Hepatocyte (in vitro differentiated cells): ENCODE results near the gene PELO. TPM values are rescaled to one million over a fixed set of nuclear protein-coding genes. Genes with fewer than 3 reads are reported as not detected.

Experiments
- DNase-seq: peaks from one replicate; pipeline ENCODE4 v3.0.0-alpha.2; 2016; ENCODE audit warnings: low spot score
- H2AFZ ChIP-seq: fragments of 200-600 bp; sonication (generic); 2 replicates; pipeline ENCODE4 v1.6.0; 2016; ENCODE audit warnings: antibody characterized with exemption, mild to moderate bottlenecking
- H3K27ac ChIP-seq: fragments of 200-600 bp; sonication (generic); 2 replicates; pipeline ENCODE4 v1.5.1; 2016; ENCODE audit warnings: mild to moderate bottlenecking
- H3K27me3 ChIP-seq: fragments of 200-600 bp; sonication (generic); 2 replicates; pipeline ENCODE4 v1.6.1; 2016
- H3K36me3 ChIP-seq: fragments of 200-600 bp; sonication (generic); replicated peaks from 2 replicates; pipeline ENCODE4 v1.5.1; 2016; ENCODE audit warnings: low read depth; ENCODE audit not compliant: insufficient read depth
- H3K4me1 ChIP-seq: fragments of 200-600 bp; sonication (generic); 2 replicates; pipeline ENCODE4 v1.5.1; 2016; ENCODE audit warnings: mild to moderate bottlenecking, moderate library complexity; ENCODE audit not compliant: insufficient read depth
- H3K4me2 ChIP-seq: fragments of 200-600 bp; sonication (generic); 2 replicates; pipeline ENCODE4 v1.6.0; 2016
- H3K4me3 ChIP-seq: fragments of 200-600 bp; sonication (generic); 2 replicates; pipeline ENCODE4 v1.5.1; 2016; ENCODE audit warnings: mild to moderate bottlenecking
- H3K79me2 ChIP-seq: fragments of 200-600 bp; sonication (generic); 2 replicates; pipeline ENCODE4 v1.6.0; 2017; ENCODE audit warnings: mild to moderate bottlenecking
- H3K9me2 ChIP-seq: fragments of 200-600 bp; sonication (generic); replicated peaks from 2 replicates; pipeline ENCODE4 v1.6.0; 2017; ENCODE audit warnings: mild to moderate bottlenecking; ENCODE audit not compliant: insufficient read depth
- H3K9me3 ChIP-seq: fragments of 200-600 bp; sonication (generic); 2 replicates; pipeline ENCODE4 v1.5.1; 2016; ENCODE audit warnings: low read depth, mild to moderate bottlenecking
- H4K20me1 ChIP-seq: fragments of 200-600 bp; sonication (generic); 2 replicates; pipeline ENCODE4 v1.6.0; 2016; ENCODE audit warnings: mild to moderate bottlenecking; ENCODE audit not compliant: insufficient read depth, poor library complexity, severe bottlenecking
- CTCF ChIP-seq: fragments of 200-600 bp; sonication (generic); IDR thresholded peaks from 2 replicates; pipeline ENCODE4 v1.5.1; 2016; ENCODE audit warnings: antibody characterized with exemption, mild to moderate bottlenecking; ENCODE audit not compliant: poor library complexity
- EZH2 ChIP-seq: fragments of 200-600 bp; sonication (generic); IDR thresholded peaks from 2 replicates; pipeline ENCODE4 v1.6.1; 2016; ENCODE audit warnings: antibody characterized with exemption, mild to moderate bottlenecking, borderline replicate concordance
- EZH2phosphoT487 ChIP-seq: fragments of 200-600 bp; sonication (generic); IDR thresholded peaks from one replicate; pipeline ENCODE4 v1.6.1; 2018; ENCODE audit warnings: antibody characterized with exemption, mild to moderate bottlenecking, low read depth, moderate library complexity; ENCODE audit not compliant: unreplicated experiment, severe bottlenecking
- WGBS: methylation state at CpG from one replicate; pipeline ENCODE4 v1.1.6; 2016; ENCODE audit warnings: low lambda C conversion rate; ENCODE audit errors: missing lambda C conversion rate; 5-methylcytosine and 5-hydroxymethylcytosine counted together
- polyA plus RNA-seq: library from polyadenylated mRNA; unstranded; fragments of >200 nt; fragmentation: Nextera tagmentation; extraction: Ambion mirVana; gene quantifications from 2 replicates; pipeline ENCODE4 v1.2.1, GENCODE V29; 2016
- total RNA-seq: library from RNA; depleted of rRNA; stranded (reverse); fragments of >200 nt; gene quantifications from 2 replicates; pipeline ENCODE4 v1.2.3, GENCODE V29; 2014

The PELO gene
- total and polyA plus RNA-seq, 2 experiments from 2014 or later: 21.9 to 27.0 TPM

- peaks cover 71% of the 10 kb centered on the region for H3K79me2 ChIP-seq
- H2AFZ ChIP-seq: no peak overlapping the region
- no peaks in the 10 kb centered on the region for H3K9me3 ChIP-seq
- H3K27me3 ChIP-seq: no peaks in the 10 kb centered on the region
- H3K27ac ChIP-seq: no peak overlapping the region
- peaks cover 2% of the 10 kb centered on the region for H3K4me1 ChIP-seq
- WGBS: 76% methylated on average over 2 of the region's 2 CpGs
- no peaks in the 10 kb centered on the region for H3K36me3 ChIP-seq
- H3K4me2 ChIP-seq: peak overlapping the region; percentile 22
- TF ChIP-seq EZH2 (no peak), CTCF (no peak), EZH2phosphoT487 (no peak)
- no peak overlapping the region for H3K4me3 ChIP-seq
- peaks cover 25% of the 10 kb centered on the region for H4K20me1 ChIP-seq
- no peaks in the 10 kb centered on the region for H3K9me2 ChIP-seq
- no peak for DNase-seq
Measured at GRCh38 chr5:52804981-52805380, 17.3 kb downstream of the PELO start.

DNA sequence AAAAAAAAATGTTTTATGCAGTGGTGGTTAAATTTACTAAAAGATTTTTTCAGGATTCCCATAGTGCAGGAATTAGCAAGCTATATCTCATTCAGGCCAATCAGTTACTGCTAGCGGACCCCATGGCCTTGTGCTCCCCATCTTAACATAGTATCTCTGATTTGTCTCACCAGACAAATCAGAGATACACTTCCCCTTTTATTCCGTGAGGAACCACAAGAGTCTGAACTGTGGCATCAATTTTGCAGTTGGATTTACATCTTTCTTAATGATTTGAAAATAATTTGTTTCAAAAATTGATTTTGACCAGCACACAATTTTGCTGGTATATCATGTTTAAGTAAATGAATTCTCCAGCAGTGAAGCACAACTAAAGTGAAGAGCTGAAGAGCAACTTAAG lies 17.9 kb downstream of the PELO start:
- no peak overlapping the region for H3K4me2 ChIP-seq

DNA sequence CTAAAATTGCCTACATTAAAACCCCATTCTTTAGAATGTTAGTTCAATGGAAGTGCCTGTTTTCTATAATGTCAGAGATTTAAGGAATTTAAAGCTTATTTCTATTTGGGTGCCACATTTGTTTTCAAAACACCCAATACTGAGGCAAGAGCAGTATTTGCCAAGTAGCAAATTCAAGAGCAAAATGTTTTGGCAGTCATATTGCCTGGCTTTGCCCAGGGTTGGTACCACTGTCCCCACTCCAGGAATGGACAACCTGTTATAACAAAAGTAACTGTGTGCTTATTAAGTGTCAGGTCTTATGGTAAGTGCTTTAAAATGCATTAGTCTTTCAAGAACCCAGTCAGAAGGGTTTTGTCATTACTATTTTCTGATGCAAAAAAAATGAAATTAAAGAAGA lies 19.3 kb downstream of the PELO start:
- Histone ChIP-seq H3K4me2 (no peak overlapping the region), H3K79me2 (peaks cover 58% of the 10 kb centered on the region), H4K20me1 (peaks cover 17% of the 10 kb centered on the region), H3K9me2 (no peaks in the 10 kb centered on the region), H3K27me3 (no peaks in the 10 kb centered on the region), H3K4me3 (no peak overlapping the region), H2AFZ (no peak overlapping the region), H3K36me3 (no peaks in the 10 kb centered on the region), H3K27ac (no peak overlapping the region), H3K9me3 (no peaks in the 10 kb centered on the region), H3K4me1 (peaks cover 3% of the 10 kb centered on the region)
- no peak for TF ChIP-seq EZH2
- TF ChIP-seq CTCF: no peak
- TF ChIP-seq EZH2phosphoT487: no peak
- no peak for DNase-seq

More for the DNA sequence above, 17.9 kb downstream of the PELO start:
- Histone ChIP-seq H3K4me3 (no peak overlapping the region), H3K79me2 (peaks cover 71% of the 10 kb centered on the region), H3K36me3 (no peaks in the 10 kb centered on the region), H2AFZ (no peak overlapping the region), H4K20me1 (peaks cover 25% of the 10 kb centered on the region), H3K4me1 (peaks cover 3% of the 10 kb centered on the region), H3K27me3 (no peaks in the 10 kb centered on the region), H3K9me3 (no peaks in the 10 kb centered on the region), H3K27ac (no peak overlapping the region), H3K9me2 (no peaks in the 10 kb centered on the region)
- WGBS: 97% methylated on average over 2 of the region's 2 CpGs
- DNase-seq: no peak
- TF ChIP-seq EZH2phosphoT487: no peak
- TF ChIP-seq CTCF: no peak
- no peak for TF ChIP-seq EZH2

DNA sequence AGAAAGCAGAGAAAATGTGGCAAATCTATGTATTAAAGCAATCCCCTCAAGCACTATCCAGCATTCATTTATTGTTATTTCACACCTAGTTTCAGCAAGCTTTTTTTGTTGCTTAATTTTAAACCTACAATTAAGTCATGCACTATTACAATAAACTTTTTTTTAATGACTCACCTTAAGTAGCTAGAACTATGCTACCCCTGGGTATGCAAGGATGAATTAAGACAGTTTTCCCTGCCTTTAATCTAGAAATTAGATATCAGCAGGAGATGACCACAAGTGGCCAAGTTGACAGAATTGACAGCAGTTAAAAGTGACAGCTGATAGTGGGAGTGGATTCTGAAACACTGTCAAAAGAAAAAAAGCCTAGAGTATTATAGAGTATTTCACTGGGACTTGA lies 20.0 kb downstream of the PELO start:
- Histone ChIP-seq H3K4me2 (no peak overlapping the region), H3K9me2 (no peaks in the 10 kb centered on the region), H3K4me1 (peaks cover 3% of the 10 kb centered on the region), H3K4me3 (no peak overlapping the region), H3K27ac (no peak overlapping the region), H4K20me1 (peaks cover 10% of the 10 kb centered on the region), H3K27me3 (no peaks in the 10 kb centered on the region), H3K9me3 (no peaks in the 10 kb centered on the region), H3K79me2 (peaks cover 51% of the 10 kb centered on the region), H3K36me3 (no peaks in the 10 kb centered on the region), H2AFZ (no peak overlapping the region)
- TF ChIP-seq CTCF: no peak
- TF ChIP-seq EZH2: no peak
- TF ChIP-seq EZH2phosphoT487: no peak
- DNase-seq: no peak
